Erythroblast (primary cell): ENCODE measurements around the gene TRIML2.

Experiments used
- GATA1 ChIP-seq: IDR thresholded peaks from 2 replicates; pipeline ENCODE4 v1.6.1; 2011; ENCODE audit warnings: low read depth, mild to moderate bottlenecking, control low read depth, low read length, moderate library complexity
- POLR2A ChIP-seq: IDR thresholded peaks from 2 replicates; pipeline ENCODE4 v1.6.1; 2011; ENCODE audit warnings: mild to moderate bottlenecking, low read length

DNA sequence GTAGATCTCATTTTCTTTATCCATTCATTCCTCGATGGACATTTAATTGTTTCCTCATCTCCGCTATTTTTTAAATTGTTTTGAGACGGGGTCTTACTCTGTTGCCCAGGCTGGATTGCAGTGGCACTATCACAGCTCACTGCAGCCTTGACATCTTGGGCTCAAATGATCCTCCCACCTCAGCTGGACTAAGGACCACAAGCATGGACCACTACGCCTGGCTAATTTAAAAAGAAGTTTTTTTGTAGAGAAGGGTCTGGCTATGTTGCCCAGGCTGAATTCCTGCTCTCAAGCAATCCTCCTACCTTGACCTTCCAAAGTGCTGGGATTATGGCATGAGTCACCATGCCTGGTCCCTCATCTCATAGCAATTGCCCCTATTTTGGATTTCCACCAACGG is 22.8 kb upstream of the TRIML2 start:
- TF ChIP-seq POLR2A, result no peak
- TF ChIP-seq GATA1, result no peak
